Activated naive CD8-positive, alpha-beta T cell treated with anti-CD3 and anti-CD28 coated beads for 36 hours (primary cell): ENCODE measurements around the gene MID1IP1. TPM values are rescaled to one million over a fixed set of nuclear protein-coding genes. Genes with fewer than 3 reads are reported as not detected.

Experiments
- DNase-seq: peaks from one replicate; pipeline ENCODE4 v3.0.0; 2021
- H3K27ac Mint-ChIP-seq: one replicate; pipeline ENCODE4 v1.8.0; 2022; ENCODE audit warnings: mild to moderate bottlenecking, moderate library complexity, mixed read lengths
- H3K27me3 Mint-ChIP-seq: one replicate; pipeline ENCODE4 v1.8.0; 2022; ENCODE audit warnings: mild to moderate bottlenecking, mixed read lengths
- H3K36me3 Mint-ChIP-seq: one replicate; pipeline ENCODE4 v1.8.0; 2021; ENCODE audit warnings: mild to moderate bottlenecking, mixed read lengths
- H3K4me1 Mint-ChIP-seq: one replicate; pipeline ENCODE4 v1.8.0; 2021; ENCODE audit warnings: mixed read lengths
- H3K4me3 Mint-ChIP-seq: one replicate; pipeline ENCODE4 v1.8.0; 2022; ENCODE audit warnings: mild to moderate bottlenecking, moderate library complexity, mixed read lengths
- H3K9me3 Mint-ChIP-seq: one replicate; pipeline ENCODE4 v1.8.0; 2022; ENCODE audit warnings: mixed read lengths
- total RNA-seq, 2 experiments: library from RNA; stranded (reverse); gene quantifications; one replicate each; pipeline ENCODE4 v1.2.3, GENCODE V29; 2021

Gene MID1IP1
- total RNA-seq, 2 experiments from 2014 or later, result 97.4 to 103 TPM

DNA sequence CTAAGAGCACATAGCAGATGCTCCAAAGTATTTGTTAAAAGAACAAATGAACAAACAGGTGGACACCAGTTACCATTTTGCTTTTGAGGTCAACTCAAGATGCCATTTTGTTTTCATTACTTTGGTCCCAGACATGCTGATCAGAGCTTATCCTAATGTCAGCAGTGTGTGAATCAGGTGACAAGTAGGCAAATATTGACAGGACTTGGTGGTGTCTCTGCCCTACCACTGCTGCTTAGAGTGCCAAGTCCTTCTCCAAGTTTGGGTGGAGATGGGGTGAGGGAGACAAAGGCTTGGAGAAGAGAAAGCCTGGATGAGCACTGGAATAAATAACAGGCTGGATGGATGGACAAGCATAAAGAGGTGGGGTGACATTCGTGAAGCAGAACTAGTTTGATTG is 38.7 kb downstream of the MID1IP1 start:
- H3K4me1 Mint-ChIP-seq, result no peaks in the 10 kb centered on the region
- DNase-seq, result no peak
- no peaks in the 10 kb centered on the region for H3K36me3 Mint-ChIP-seq
- no peak overlapping the region for H3K4me3 Mint-ChIP-seq
- no peaks in the 10 kb centered on the region for H3K9me3 Mint-ChIP-seq
- no peak overlapping the region for H3K27ac Mint-ChIP-seq
- H3K27me3 Mint-ChIP-seq, result no peaks in the 10 kb centered on the region

DNA sequence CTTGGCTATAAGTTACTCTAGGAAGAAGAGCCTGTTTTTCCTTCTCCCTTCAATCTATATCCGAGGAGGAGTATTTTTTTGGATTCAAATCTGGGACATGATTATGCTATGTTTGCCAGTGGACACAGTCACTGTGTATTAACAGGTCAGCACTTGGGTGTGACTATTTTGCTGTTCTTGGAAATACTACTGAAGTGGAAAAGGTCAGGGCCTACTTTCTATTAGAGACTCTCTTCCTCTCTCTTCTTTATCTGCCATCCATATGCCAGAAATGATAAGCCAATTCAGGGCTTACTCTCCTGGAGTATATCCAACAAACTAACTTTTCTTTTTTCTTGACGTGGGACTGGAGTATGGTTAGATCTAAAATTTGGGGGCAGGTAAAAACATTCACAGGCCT is 40.5 kb downstream of the MID1IP1 start:
- Mint-ChIP-seq H3K9me3 (no peaks in the 10 kb centered on the region), H3K4me3 (no peak overlapping the region), H3K27ac (no peak overlapping the region), H3K27me3 (no peaks in the 10 kb centered on the region), H3K4me1 (peaks cover 11% of the 10 kb centered on the region), H3K36me3 (no peaks in the 10 kb centered on the region)
- no peak for DNase-seq

DNA sequence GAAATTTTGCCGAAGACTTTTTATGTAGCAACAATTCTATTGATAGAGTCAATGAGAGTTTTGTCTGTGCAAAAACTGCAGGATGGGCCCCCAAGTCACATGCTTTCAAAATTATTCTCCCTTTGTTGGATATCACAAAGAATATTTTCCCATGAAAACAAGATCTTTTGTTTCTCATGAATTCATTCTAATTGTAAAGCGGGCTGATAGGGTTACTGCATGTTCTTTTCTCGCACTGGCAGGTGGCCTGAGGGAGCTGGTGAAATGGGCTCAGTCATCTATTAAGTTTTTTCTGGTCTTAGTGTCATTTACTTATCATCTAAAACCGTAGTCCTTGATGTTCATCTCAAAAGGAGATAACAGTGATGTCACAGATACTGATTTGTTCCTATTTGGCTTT is 44.2 kb downstream of the MID1IP1 start:
- Mint-ChIP-seq H3K4me1 (peaks cover 14% of the 10 kb centered on the region), H3K9me3 (no peaks in the 10 kb centered on the region), H3K27ac (no peak overlapping the region), H3K4me3 (no peak overlapping the region), H3K27me3 (no peaks in the 10 kb centered on the region), H3K36me3 (no peaks in the 10 kb centered on the region)
- DNase-seq, result no peak

DNA sequence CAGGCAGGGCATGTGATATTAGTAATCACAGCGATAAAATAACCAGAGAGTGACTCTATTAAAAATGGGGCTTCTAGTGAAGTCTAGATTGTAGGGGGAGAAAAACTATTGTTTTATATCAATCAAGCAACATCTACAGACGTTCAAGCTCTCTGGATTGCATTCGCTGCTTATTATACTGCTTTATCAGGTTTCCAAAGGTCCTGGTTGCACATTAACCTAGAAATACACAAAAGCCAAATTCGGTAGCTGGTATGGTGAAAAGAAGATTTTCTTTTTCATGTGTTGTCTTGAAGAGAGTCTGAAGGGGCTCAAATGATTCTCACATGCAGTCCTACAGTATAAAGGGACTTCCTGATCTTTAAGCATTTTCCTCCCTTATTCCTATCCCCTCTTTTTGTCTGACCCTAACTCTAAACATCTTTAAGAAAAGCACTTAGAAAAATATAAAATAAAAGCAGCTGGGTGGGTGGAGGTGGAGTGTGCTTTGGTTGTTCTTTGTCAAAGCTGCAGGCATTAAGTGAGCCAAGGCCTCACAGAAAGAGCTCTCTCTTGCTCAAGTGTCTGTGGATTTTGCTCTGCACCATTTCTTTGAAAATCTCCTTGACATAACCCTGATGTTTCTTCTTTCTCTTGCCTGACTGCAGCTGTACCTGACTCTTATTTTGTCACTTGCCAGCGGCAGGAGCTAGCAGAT is 46.1 kb downstream of the MID1IP1 start:
- Mint-ChIP-seq H3K9me3 (no peaks in the 10 kb centered on the region), H3K4me3 (no peak overlapping the region), H3K27ac (no peak overlapping the region), H3K36me3 (no peaks in the 10 kb centered on the region), H3K4me1 (peaks cover 14% of the 10 kb centered on the region), H3K27me3 (no peaks in the 10 kb centered on the region)
- DNase-seq, result no peak

DNA sequence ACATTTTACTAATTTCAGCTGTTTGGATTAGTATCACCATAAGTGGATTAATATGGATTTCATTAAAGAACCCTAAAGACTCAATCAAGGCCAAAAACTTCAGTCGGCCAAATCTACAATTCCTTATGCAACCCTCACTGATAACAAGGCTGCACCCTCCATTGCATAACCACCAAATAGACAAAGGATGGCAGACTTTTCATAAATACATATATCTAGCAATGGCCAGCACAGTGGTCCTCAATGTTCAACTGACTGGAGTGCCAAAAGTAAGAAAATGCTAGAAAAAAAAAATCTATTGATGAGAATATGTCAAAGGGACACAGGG is 46.6 kb downstream of the MID1IP1 start:
- H3K27me3 Mint-ChIP-seq, result no peaks in the 10 kb centered on the region
- H3K4me3 Mint-ChIP-seq, result no peak overlapping the region
- peaks cover 14% of the 10 kb centered on the region for H3K4me1 Mint-ChIP-seq
- H3K9me3 Mint-ChIP-seq, result no peaks in the 10 kb centered on the region
- H3K27ac Mint-ChIP-seq, result no peak overlapping the region
- DNase-seq, result no peak
- no peaks in the 10 kb centered on the region for H3K36me3 Mint-ChIP-seq

DNA sequence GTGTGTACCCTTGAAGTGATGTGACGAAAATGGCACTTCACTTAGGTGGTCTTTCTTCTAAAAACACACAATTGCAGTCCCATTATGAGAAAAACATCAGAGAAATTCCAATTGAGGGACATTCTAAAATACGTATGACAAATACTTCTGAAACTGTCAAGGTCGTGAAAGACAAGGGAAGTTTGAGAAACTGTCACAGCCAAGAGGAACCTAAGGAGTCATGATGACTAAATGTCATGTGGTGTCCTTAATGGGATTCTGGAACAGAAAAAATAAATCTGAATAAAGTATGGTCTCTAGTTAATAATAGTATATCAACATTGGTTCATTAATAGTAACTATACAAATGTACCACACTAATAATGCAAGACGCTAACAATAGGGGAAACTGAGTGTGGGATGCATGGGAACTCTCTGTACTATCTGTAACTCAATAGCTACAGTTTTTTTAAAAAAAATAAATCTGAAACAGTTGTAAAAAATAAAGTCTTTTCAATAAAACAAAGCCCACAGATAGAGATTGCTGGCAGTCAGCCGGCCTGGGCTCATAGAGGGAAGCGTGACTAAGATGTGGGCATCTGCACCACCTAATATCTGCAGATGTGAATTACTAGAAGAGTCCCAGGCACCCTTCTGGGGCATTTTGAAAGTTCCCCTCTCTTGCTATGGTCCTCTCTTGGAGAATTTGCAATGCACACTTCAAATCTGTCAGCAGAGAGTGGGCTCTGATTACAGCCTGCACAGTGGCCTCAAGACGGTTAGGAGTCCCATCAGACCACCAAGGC is 47.6 kb downstream of the MID1IP1 start:
- Mint-ChIP-seq H3K9me3 (no peaks in the 10 kb centered on the region), H3K27ac (no peak overlapping the region), H3K27me3 (no peaks in the 10 kb centered on the region), H3K4me3 (no peak overlapping the region), H3K4me1 (peaks cover 14% of the 10 kb centered on the region), H3K36me3 (no peaks in the 10 kb centered on the region)
- DNase-seq, result no peak

DNA sequence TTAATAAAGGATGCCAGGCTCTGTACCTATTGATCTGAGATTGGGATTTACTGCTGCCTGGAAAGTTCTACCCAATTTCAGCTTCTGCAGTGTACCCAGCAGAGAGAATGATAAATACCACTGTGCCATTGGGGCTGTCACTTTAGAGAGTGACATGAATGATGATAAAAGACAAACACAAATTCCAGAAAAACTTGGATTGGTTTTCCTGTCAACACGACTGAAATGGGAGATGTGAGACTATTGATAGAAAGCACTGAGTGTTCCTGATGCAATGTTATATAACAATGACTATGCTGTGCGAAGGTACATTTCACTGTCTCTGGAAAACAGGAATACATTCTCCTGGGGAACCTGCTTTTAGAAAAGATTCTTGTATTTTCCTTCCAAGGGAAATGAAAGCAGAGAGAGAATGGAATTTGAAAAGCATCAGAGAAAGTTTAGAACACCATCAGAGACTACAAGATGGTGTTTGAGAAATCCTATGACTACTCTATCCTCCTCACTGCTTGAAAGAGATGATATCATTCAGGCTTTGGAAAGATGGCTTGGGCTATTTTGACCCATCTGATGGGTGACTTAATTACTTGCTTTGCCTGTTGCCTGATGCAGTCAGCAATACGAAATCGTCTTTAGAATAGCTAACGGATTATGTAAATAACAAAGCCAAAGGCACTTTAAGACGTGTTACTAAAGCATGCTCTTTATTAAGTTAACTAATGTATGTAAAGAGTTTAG is 49.7 kb downstream of the MID1IP1 start:
- H3K4me1 Mint-ChIP-seq, result peaks cover 11% of the 10 kb centered on the region
- H3K27me3 Mint-ChIP-seq, result no peaks in the 10 kb centered on the region
- no peaks in the 10 kb centered on the region for H3K36me3 Mint-ChIP-seq
- no peak for DNase-seq
- no peak overlapping the region for H3K27ac Mint-ChIP-seq
- H3K9me3 Mint-ChIP-seq, result no peaks in the 10 kb centered on the region
- no peak overlapping the region for H3K4me3 Mint-ChIP-seq

DNA sequence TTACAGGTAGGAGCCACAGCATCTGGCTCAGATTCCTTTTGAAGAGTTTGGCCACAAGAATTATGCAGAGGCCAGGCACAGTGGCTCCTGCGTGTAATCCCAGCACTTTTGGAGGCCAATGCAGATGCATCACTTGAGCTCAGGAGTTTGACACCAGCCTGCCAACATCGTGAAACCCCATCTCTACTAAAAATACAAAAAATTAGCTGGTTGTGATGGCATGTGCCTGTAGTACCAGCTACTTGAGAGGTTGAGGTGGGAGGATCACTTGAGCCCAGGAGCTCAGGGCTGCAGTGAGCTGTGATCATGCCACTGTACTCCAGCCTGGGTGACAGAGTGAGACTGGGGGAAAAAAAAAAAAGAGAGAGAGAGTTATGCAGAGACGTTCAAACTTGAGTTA is 53.0 kb downstream of the MID1IP1 start:
- no peaks in the 10 kb centered on the region for H3K36me3 Mint-ChIP-seq
- no peaks in the 10 kb centered on the region for H3K27me3 Mint-ChIP-seq
- H3K4me3 Mint-ChIP-seq, result no peak overlapping the region
- H3K27ac Mint-ChIP-seq, result no peak overlapping the region
- no peaks in the 10 kb centered on the region for H3K9me3 Mint-ChIP-seq
- no peak for DNase-seq
- peaks cover 17% of the 10 kb centered on the region for H3K4me1 Mint-ChIP-seq

Other genes starting within 250 kb of the MID1IP1 start
- under 1 TPM; 0.28 to 0.37 TPM for gene TSPAN7, start 239.9 kb upstream of the MID1IP1 start, total RNA-seq